ENCODE measurements around the gene SFXN2. TPM values are rescaled to one million over a fixed set of nuclear protein-coding genes. Genes with fewer than 3 reads are reported as not detected.
"Not testable (repeated sequence)": the region's sequence is repeated elsewhere in the genome, so short reads cannot be mapped to it uniquely, and the experiment has no call there.

Gene SFXN2
- polyA plus RNA-seq, 3 donors from 2014 or later = 4.9 to 9.6 (median 7.9) TPM

- no peak for DNase-seq
- H3K27me3 Mint-ChIP-seq (ENCODE audit: low read depth in 3 of 3) = peaks cover 2 to 7% (median 5%) of the 10 kb centered on the region in 3 donors
- H3K4me1 Mint-ChIP-seq = peaks cover 8 to 13% of the 10 kb centered on the region in 2 donors
- peaks cover 0 to 16% (median 0%) of the 10 kb centered on the region in 3 donors for H3K36me3 Mint-ChIP-seq
- no peak overlapping the region for H3K4me3 Mint-ChIP-seq
- H3K27ac Mint-ChIP-seq = no peak overlapping the region
- no peaks in the 10 kb centered on the region for H3K9me3 Mint-ChIP-seq
Measured at GRCh38 chr10:102738692-102739121, 24.3 kb downstream of the SFXN2 start.

GRCh38 chr10:102740229-102740628 is 25.8 kb downstream of the SFXN2 start:
- H3K27ac Mint-ChIP-seq = no peak overlapping the region
- H3K4me3 Mint-ChIP-seq = no peak overlapping the region
- H3K9me3 Mint-ChIP-seq = no peaks in the 10 kb centered on the region
- DNase-seq = no peak
- peaks cover 20 to 28% of the 10 kb centered on the region in 2 donors for H3K4me1 Mint-ChIP-seq
- H3K36me3 Mint-ChIP-seq = peaks cover 0 to 11% (median 0%) of the 10 kb centered on the region in 3 donors
- H3K27me3 Mint-ChIP-seq (ENCODE audit: low read depth in 3 of 3) = peaks cover 2 to 7% (median 5%) of the 10 kb centered on the region in 3 donors

DNA sequence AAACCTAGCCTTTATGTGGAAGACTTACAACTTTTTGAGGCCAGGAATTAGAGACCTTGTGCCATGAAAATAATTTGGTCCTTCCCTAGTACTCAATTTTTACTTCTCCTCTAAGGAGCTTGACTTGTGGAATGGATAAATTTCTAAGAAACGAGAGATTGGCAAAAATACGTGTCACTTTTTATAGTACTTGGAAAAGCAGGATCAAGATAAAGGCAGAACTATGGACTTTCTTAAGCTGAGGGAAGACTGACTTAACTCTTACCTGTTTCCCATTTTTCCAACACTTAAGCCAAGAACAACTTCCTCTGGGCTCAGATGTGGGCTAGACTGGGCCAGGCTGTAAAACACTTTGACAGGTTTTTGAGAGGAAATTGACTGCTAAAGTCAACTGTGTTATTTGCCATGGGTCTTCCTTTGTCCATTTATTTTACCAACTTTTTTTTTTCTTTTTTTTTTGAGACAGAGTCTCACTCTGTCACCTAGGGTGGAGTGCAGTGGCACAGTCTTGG is 27.3 kb downstream of the SFXN2 start:
- Mint-ChIP-seq H3K27me3 (ENCODE audit: low read depth in 3 of 3) (peaks cover 2 to 7% (median 7%) of the 10 kb centered on the region in 3 donors), H3K27ac (no peak overlapping the region), H3K9me3 (no peaks in the 10 kb centered on the region), H3K4me1 (peaks cover 33 to 43% of the 10 kb centered on the region in 2 donors), H3K4me3 (peak overlapping the region in 1 of 5 donors; percentile 42), H3K36me3 (peaks cover 0 to 11% (median 0%) of the 10 kb centered on the region in 3 donors)
- DNase-seq = no peak

DNA sequence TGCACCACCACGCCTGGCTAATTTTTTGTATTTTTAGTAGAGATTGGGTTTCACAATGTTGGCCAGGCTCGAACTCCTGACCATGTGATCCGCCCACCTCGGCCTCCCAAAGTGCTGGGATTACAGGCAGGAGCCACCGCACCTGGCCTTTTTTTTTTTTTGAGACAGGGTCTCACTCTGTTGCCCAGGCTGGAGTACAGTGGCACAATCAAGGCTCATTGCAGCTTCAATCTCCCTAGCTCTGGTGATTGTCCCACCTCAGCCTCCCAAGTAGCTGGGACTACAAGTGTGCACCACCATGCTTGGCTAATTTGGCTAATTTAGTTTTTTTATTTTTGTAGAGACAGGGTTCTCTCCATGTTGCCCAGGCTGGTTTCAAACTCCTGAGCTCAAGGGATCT is 27.9 kb downstream of the SFXN2 start:
- not testable (repeated sequence) for H3K27me3 Mint-ChIP-seq (ENCODE audit: low read depth in 3 of 3); H3K36me3 Mint-ChIP-seq; H3K9me3 Mint-ChIP-seq; DNase-seq
- Mint-ChIP-seq H3K4me1 (peaks cover 35 to 45% of the 10 kb centered on the region in 2 donors), H3K27ac (peak overlapping the region in 4 of 6 donors; percentile 40 to 94 (median 76)), H3K4me3 (peak overlapping the region in 1 of 5 donors; percentile 92)

GRCh38 chr10:102743078-102743587 is 28.7 kb downstream of the SFXN2 start:
- Mint-ChIP-seq H3K27ac (peak overlapping the region; percentile 77 to 95 (median 92)), H3K9me3 (no peaks in the 10 kb centered on the region), H3K4me1 (peaks cover 35 to 47% of the 10 kb centered on the region in 2 donors), H3K4me3 (peak overlapping the region; percentile 88 to 100 (median 92)), H3K36me3 (peaks cover 0 to 4% (median 0%) of the 10 kb centered on the region in 3 donors), H3K27me3 (ENCODE audit: low read depth in 3 of 3) (peaks cover 2 to 7% (median 7%) of the 10 kb centered on the region in 3 donors)
- no peak for DNase-seq

DNA sequence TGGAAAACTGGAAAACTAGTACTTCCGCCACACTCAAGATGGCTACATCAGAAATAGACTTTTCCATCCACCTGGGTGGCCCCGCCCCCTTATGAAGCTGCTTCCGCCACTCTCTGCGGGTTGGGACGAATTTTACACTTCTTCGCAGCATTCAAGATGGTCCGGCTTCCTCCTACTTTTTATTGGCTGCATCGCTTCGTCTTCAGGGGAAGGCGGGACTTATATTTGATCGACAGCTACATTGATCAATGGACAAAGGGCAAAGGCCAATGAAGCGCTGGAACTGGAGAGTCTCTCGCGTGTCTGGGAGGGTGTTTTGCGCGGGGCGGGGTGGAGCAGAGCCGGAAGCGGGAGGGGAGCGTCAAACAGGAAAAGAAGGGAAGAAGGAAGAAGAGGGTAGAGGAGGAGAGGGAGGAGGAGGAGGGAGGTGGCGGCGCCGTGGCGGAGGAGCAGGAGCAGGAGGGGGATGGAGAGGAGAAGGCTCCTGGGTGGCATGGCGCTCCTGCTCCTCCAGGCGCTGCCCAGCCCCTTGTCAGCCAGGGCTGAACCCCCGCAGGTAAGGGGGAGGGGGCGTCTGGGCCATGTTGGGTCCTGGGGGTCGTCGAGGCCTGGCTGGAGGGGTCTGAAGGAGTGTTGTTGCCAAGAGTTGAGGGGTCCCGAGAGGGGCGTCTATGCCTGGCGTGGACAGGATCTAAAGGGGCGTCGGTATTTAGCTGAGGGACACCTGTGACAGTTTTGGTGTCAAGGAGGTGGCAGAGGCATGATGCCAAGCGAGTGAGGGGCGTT is 29.3 kb downstream of the SFXN2 start, which contains the start of gene WBP1L:
TSS of gene WBP1L (plus strand) at position 361 of the 786 bp plus-strand sequence. CDS start at position 467, 106 bp downstream.
- DNase-seq = peak; percentile 96 to 97 (median 97)
- Mint-ChIP-seq H3K9me3 (no peaks in the 10 kb centered on the region), H3K4me1 (peaks cover 41 to 53% of the 10 kb centered on the region in 2 donors), H3K27ac (peak within 1 kb of the TSS; percentile 77 to 95 (median 92)), H3K36me3 (peaks cover 0 to 7% (median 0%) of the 10 kb centered on the region in 3 donors), H3K27me3 (ENCODE audit: low read depth in 3 of 3) (peaks cover 2 to 7% (median 7%) of the 10 kb centered on the region in 3 donors), H3K4me3 (peak within 1 kb of the TSS; percentile 88 to 100 (median 92))

- DNase-seq = peak in 1 of 3 donors; percentile 25
- Mint-ChIP-seq H3K4me1 (peaks cover 43 to 56% of the 10 kb centered on the region in 2 donors), H3K36me3 (peaks cover 0 to 8% (median 0%) of the 10 kb centered on the region in 3 donors), H3K27ac (peak overlapping the region; percentile 77 to 95 (median 92)), H3K27me3 (ENCODE audit: low read depth in 3 of 3) (peaks cover 2 to 7% (median 7%) of the 10 kb centered on the region in 3 donors), H3K4me3 (peak overlapping the region; percentile 88 to 100 (median 92)), H3K9me3 (no peaks in the 10 kb centered on the region)
Measured at GRCh38 chr10:102744374-102745051, 30.1 kb downstream of the SFXN2 start.

- Mint-ChIP-seq H3K27me3 (ENCODE audit: low read depth in 3 of 3) (peaks cover 2 to 7% (median 7%) of the 10 kb centered on the region in 3 donors), H3K27ac (peak overlapping the region; percentile 57 to 95 (median 90)), H3K36me3 (peaks cover 0 to 8% (median 0%) of the 10 kb centered on the region in 3 donors), H3K4me3 (peak overlapping the region; percentile 88 to 100 (median 92)), H3K9me3 (no peaks in the 10 kb centered on the region), H3K4me1 (peaks cover 43 to 56% of the 10 kb centered on the region in 2 donors)
- DNase-seq = no peak
Measured at GRCh38 chr10:102745157-102745556, 30.7 kb downstream of the SFXN2 start.

- Mint-ChIP-seq H3K36me3 (peaks cover 0 to 4% (median 0%) of the 10 kb centered on the region in 3 donors), H3K4me3 (peak overlapping the region in 1 of 5 donors; percentile 2), H3K27ac (peak overlapping the region; percentile 1 to 85 (median 66)), H3K4me1 (peaks cover 50 to 65% of the 10 kb centered on the region in 2 donors), H3K27me3 (ENCODE audit: low read depth in 3 of 3) (no peaks in the 10 kb centered on the region), H3K9me3 (no peaks in the 10 kb centered on the region)
- no peak for DNase-seq
Measured at GRCh38 chr10:102752266-102752930, 38.0 kb downstream of the SFXN2 start.

- DNase-seq = peak in 1 of 3 donors; percentile 27
- H3K9me3 Mint-ChIP-seq = no peaks in the 10 kb centered on the region
- H3K27me3 Mint-ChIP-seq (ENCODE audit: low read depth in 3 of 3) = no peaks in the 10 kb centered on the region
- peaks cover 0 to 4% (median under 1%) of the 10 kb centered on the region in 3 donors for H3K36me3 Mint-ChIP-seq
- peak overlapping the region in 1 of 5 donors; percentile 23 for H3K4me3 Mint-ChIP-seq
- peaks cover 52 to 67% of the 10 kb centered on the region in 2 donors for H3K4me1 Mint-ChIP-seq
- H3K27ac Mint-ChIP-seq = peak overlapping the region; percentile 29 to 85 (median 58)
Measured at GRCh38 chr10:102752934-102753664, 38.7 kb downstream of the SFXN2 start.

DNA sequence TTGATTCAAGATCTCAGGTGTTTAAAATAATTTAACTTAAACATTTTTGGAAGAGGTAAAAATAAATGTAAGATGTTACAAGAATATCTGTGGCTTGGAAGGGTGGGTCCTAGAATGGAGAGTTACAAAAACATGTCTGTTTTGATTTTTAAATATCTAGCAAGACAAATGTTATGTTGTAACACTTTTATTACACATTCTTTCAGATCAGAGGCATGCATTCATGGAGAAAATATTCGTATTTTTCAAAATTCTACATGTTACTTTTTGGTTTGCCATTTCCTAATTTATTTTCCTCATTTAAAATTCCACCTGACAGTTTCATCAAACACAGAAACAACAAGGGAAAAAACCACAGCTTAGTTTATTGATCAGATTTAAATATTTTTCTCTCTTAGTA is 39.3 kb downstream of the SFXN2 start:
- H3K27me3 Mint-ChIP-seq (ENCODE audit: low read depth in 3 of 3) = no peaks in the 10 kb centered on the region
- no peak for DNase-seq
- no peaks in the 10 kb centered on the region for H3K9me3 Mint-ChIP-seq
- H3K27ac Mint-ChIP-seq = peak overlapping the region in 4 of 6 donors; percentile 29 to 71 (median 54)
- peaks cover 53 to 67% of the 10 kb centered on the region in 2 donors for H3K4me1 Mint-ChIP-seq
- peak overlapping the region in 1 of 5 donors; percentile 23 for H3K4me3 Mint-ChIP-seq
- H3K36me3 Mint-ChIP-seq = peaks cover 0 to 5% (median 2%) of the 10 kb centered on the region in 3 donors

DNA sequence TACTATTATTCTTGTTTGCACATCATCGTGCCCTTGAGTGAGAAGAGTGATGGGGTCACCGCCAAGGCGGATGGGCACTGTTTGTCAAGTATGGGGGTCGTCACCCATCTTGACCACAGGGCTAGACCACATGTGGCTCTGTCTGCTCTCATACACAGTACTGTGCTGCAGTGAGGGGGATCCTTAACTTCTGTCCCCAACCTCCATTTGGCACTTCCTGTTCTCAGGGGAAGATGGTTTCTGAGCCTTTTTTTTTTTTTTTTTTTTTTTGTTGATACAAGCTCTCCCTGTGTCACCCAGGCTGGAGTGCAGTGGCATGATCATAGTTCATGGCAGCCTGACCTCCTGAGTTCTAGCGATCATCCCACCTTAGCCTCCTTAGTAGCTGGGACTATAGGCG is 42.9 kb downstream of the SFXN2 start:
- Mint-ChIP-seq H3K27me3 (ENCODE audit: low read depth in 3 of 3) (no peaks in the 10 kb centered on the region), H3K4me3 (no peak overlapping the region), H3K4me1 (peaks cover 53 to 72% of the 10 kb centered on the region in 2 donors), H3K27ac (peak overlapping the region in 4 of 6 donors; percentile 43 to 74 (median 65)), H3K36me3 (peaks cover 13 to 15% (median 14%) of the 10 kb centered on the region in 3 donors), H3K9me3 (no peaks in the 10 kb centered on the region)
- DNase-seq = no peak
